ENCODE data around the gene RNASE8.

Gene RNASE8

GRCh38 chr14:21054123-21054767 lies 3.4 kb upstream of the RNASE8 start:
- H3K4me3 ChIP-seq (ENCODE audit: low read depth, low read length), result no peak overlapping the region
- no peak for DNase-seq (ENCODE audit: low read depth)
- TF ChIP-seq CTCF (conservative IDR thresholded peaks at IDR 0.05; ENCODE audit: low read depth, low read length), result no peak

- no peak for TF ChIP-seq CTCF (conservative IDR thresholded peaks at IDR 0.05; ENCODE audit: low read depth, low read length)
- no peak overlapping the region for H3K4me3 ChIP-seq (ENCODE audit: low read depth, low read length)
- DNase-seq (ENCODE audit: low read depth), result no peak
Observed at GRCh38 chr14:21054768-21055145, 2.9 kb upstream of the RNASE8 start.

- no peak for TF ChIP-seq CTCF (conservative IDR thresholded peaks at IDR 0.05; ENCODE audit: low read depth, low read length)
- DNase-seq (ENCODE audit: low read depth), result no peak
- no peak overlapping the region for H3K4me3 ChIP-seq (ENCODE audit: low read depth, low read length)
Observed at GRCh38 chr14:21055432-21056117, 2.0 kb upstream of the RNASE8 start.

- DNase-seq (ENCODE audit: low read depth), result no peak
- no peak for TF ChIP-seq CTCF (conservative IDR thresholded peaks at IDR 0.05; ENCODE audit: low read depth, low read length)
- H3K4me3 ChIP-seq (ENCODE audit: low read depth, low read length), result no peak overlapping the region
Observed at GRCh38 chr14:21056520-21057163, 980 bp upstream of the RNASE8 start.

GRCh38 chr14:21058903-21059302 lies 1.3 kb downstream of the RNASE8 start:
- TF ChIP-seq CTCF (conservative IDR thresholded peaks at IDR 0.05; ENCODE audit: low read depth, low read length), result no peak
- H3K4me3 ChIP-seq (ENCODE audit: low read depth, low read length), result no peak overlapping the region
- no peak for DNase-seq (ENCODE audit: low read depth)

GRCh38 chr14:21059842-21060613 lies 2.4 kb downstream of the RNASE8 start:
- TF ChIP-seq CTCF (conservative IDR thresholded peaks at IDR 0.05; ENCODE audit: low read depth, low read length), result no peak
- no peak overlapping the region for H3K4me3 ChIP-seq (ENCODE audit: low read depth, low read length)
- no peak for DNase-seq (ENCODE audit: low read depth)
